Measurements from ENCODE around the gene GARIN1A. TPM values are rescaled to one million over a fixed set of nuclear protein-coding genes. Genes with fewer than 3 reads are reported as not detected.

Gene GARIN1A
- total and polyA plus RNA-seq, 2 of the 4 experiments (the other 2 are of a cell fraction), result 0.18 to 1.4 TPM

GRCh38 chr7:128679920-128680319, 7.8 kb downstream of the GARIN1A start:
- Histone ChIP-seq H3K27ac (ENCODE audit: insufficient read depth, low read length) (no peak overlapping the region), H3K36me3 (ENCODE audit: control insufficient read depth, insufficient read depth, low read length) (peaks cover 13% of the 10 kb centered on the region), H3K4me1 (ENCODE audit: control insufficient read depth, insufficient read depth, low read length) (no peaks in the 10 kb centered on the region), H2AFZ (replicated peaks; ENCODE audit: low read length, poor library complexity) (no peak overlapping the region), H2BK5ac (ENCODE audit: low read depth, low read length, poor library complexity, severe bottlenecking) (no peak overlapping the region), H4K5ac (ENCODE audit: low read depth, low read length) (no peak overlapping the region), H3K4ac (ENCODE audit: low read depth, low read length) (no peak overlapping the region), H4K91ac (ENCODE audit: insufficient read depth, low read depth, low read length) (no peak overlapping the region), H2BK120ac (ENCODE audit: low read depth, low read length) (no peak overlapping the region), H4K8ac (ENCODE audit: low read depth in 2 of 2, low read length in 2 of 2) (no peak overlapping the region), H3K14ac (replicated peaks; ENCODE audit: low read depth, low read length) (no peak overlapping the region), H2AK9ac (replicated peaks; ENCODE audit: low read depth, low read length, poor library complexity) (no peak overlapping the region), H3K56ac (ENCODE audit: extremely low read depth, insufficient read depth, low read length) (no peak overlapping the region), H3K79me1 (ENCODE audit: low read depth in 1 of 2, low read length in 2 of 2) (no peaks in the 10 kb centered on the region), H3K27me3 (ENCODE audit: control insufficient read depth, insufficient read depth, low read length) (no peaks in the 10 kb centered on the region), H3K23ac (ENCODE audit: low read depth, low read length) (no peak overlapping the region), H3K4me3 (ENCODE audit: insufficient read depth, low read depth, low read length) (no peak overlapping the region), H4K20me1 (ENCODE audit: insufficient read depth, low read length) (no peaks in the 10 kb centered on the region), H2BK15ac (ENCODE audit: low read depth, low read length) (no peak overlapping the region), H3K9me1 (ENCODE audit: insufficient read depth, low read length) (0 out of 2 replicates have a peak, but pooled peaks cover 3% of the 10 kb centered on the region), H3K4me2 (ENCODE audit: low read depth, low read length) (no peak overlapping the region), H3K9ac (ENCODE audit: low read depth, low read length) (no peak overlapping the region), H3K18ac (ENCODE audit: low read depth, low read length) (no peak overlapping the region), H2BK20ac (ENCODE audit: low read depth, low read length) (no peak overlapping the region), H3K9me3 (ENCODE audit: control insufficient read depth, insufficient read depth, low read length) (no peaks in the 10 kb centered on the region), H2AK5ac (ENCODE audit: low read depth, low read length) (no peak overlapping the region)
- in situ Hi-C loops (cut with MboI; ENCODE audit: low sequenced_read_pairs) (no loop called here), intact Hi-C loops (cut with micrococcal nuclease) (no loop called here), dilution Hi-C loops (cut with HindIII; ENCODE audit: low sequenced_read_pairs, unreplicated experiment) (no loop called here)
- ChIA-PET POLR2A (ENCODE audit: unreplicated experiment) (no interaction called here), CTCF (no interaction called here)
- BruUV-seq (replicated peaks), result no TSS peak
- ATAC-seq (ENCODE audit: low read depth) (no peak), DNase-seq (no peak)
- 92% methylated on average over 2 of the region's 6 CpGs; no CpG with 5 or more reads in 1 of the 2 experiments for WGBS, 2 experiments (ENCODE audit: extremely low coverage in 2 of 2, insufficient read length in 1 of 2)
- TF ChIP-seq NFE2L2 (IDR thresholded peaks at IDR 0.05; ENCODE audit: low read depth, low read length), result no peak
- TF ChIP-seq POLR2A (IDR thresholded peaks at IDR 0.05; ENCODE audit: low read depth, low read length), result no peak
- no peak for TF ChIP-seq CTCF (conservative IDR thresholded peaks at IDR 0.05; ENCODE audit: low read depth, low read length)
- no peak for TF ChIP-seq CHD1 (IDR thresholded peaks at IDR 0.05; ENCODE audit: low read depth, low read length)
- no peak for TF ChIP-seq RCOR1 (IDR thresholded peaks at IDR 0.05; ENCODE audit: insufficient replicate concordance, low read length)
- no peak for TF ChIP-seq ELK1 (IDR thresholded peaks at IDR 0.05; ENCODE audit: borderline replicate concordance, low read depth, low read length)
- no peak for TF ChIP-seq CEBPB (IDR thresholded peaks at IDR 0.05; ENCODE audit: low read depth, low read length)
- TF ChIP-seq FOS (IDR thresholded peaks at IDR 0.05; ENCODE audit: low read depth, low read length), result no peak
- TF ChIP-seq RFX5 (IDR thresholded peaks at IDR 0.05; ENCODE audit: low read depth, low read length), result no peak
- no peak for TF ChIP-seq MAZ (IDR thresholded peaks at IDR 0.05; ENCODE audit: borderline replicate concordance, low read depth, low read length)
- no peak for TF ChIP-seq BHLHE40 (IDR thresholded peaks at IDR 0.05; ENCODE audit: low read depth, low read length)
- TF ChIP-seq MXI1 (IDR thresholded peaks at IDR 0.05; ENCODE audit: borderline replicate concordance, low read depth, low read length), result no peak
- no peak for TF ChIP-seq SMC3 (IDR thresholded peaks at IDR 0.05; ENCODE audit: low read depth, low read length)
- TF ChIP-seq USF2 (IDR thresholded peaks at IDR 0.05; ENCODE audit: low read depth, low read length), result no peak
- no peak for TF ChIP-seq MAFK (IDR thresholded peaks at IDR 0.05; ENCODE audit: low read depth, low read length)

Measured in IMR-90 (cell line).